Choroid plexus epithelial cell (primary cell): ENCODE data around the gene GLS.

Experiments used
- DNase-seq: peaks from one replicate; pipeline ENCODE4 v3.0.0-alpha.2; 2010; ENCODE audit warnings: low read depth
- H3K4me3 ChIP-seq: 2 replicates; pipeline ENCODE4 v1.5.1; 2011; ENCODE audit warnings: low read depth, mild to moderate bottlenecking, control low read depth, low read length, moderate library complexity
- CTCF ChIP-seq: conservative IDR thresholded peaks from 2 replicates; pipeline ENCODE4 v1.5.1; 2011; ENCODE audit warnings: low read depth, mild to moderate bottlenecking, control low read depth, inconsistent platforms, low read length, moderate library complexity

GLS gene

DNA sequence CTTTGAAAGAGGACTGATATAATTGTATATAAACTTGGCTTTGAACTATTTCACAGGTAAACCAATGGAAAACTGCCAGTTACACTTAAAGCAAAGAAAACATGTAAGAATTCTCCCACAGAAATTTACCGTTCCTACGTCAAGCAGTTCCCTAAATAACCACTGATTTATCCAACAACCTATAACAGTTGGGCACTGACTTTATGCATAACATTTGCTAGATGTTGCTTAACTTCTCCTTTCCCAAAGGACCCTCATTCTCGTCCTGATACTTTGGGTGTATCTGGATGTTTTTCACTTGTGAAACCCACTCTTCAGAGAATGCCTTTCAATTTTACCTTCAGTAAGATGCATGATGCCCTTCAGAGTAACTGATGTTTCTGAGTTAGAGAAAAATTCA lies 89.5 kb downstream of the GLS start:
- DNase-seq: no peak
- H3K4me3 ChIP-seq: no peak overlapping the region
- TF ChIP-seq CTCF: no peak

DNA sequence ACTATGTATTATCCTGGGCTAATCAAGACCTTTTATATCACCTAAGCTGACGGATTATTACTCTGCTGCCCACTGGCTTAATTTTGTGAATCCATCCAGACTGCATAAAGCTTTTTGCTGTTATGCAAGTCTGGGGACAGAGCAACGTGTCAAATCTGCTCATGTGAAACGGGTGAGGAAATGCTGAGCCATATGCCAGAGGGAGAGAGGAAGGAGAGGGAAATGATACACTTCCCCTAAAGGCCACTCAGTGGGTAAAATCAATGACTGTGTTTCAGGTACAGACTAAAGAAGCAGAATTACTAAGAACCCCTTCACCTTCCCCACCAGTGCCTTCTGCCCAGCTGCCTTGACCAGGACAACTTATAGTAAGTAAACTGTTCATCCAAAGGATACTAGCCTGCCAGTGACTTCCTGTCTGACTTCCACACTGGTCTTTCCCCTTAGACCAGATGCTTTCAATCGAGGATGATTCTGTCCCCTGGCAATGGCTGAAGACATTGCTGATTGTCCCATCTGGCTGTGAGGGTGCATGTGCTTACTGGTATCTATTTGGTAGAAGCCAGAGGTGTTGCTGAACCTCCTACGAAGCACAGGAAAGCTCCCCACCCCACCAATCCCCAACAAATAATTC lies 90.4 kb downstream of the GLS start:
- H3K4me3 ChIP-seq: no peak overlapping the region
- DNase-seq: no peak
- no peak for TF ChIP-seq CTCF

GRCh38 chr2:190972213-190972612 lies 91.6 kb downstream of the GLS start:
- DNase-seq: no peak
- no peak overlapping the region for H3K4me3 ChIP-seq
- no peak for TF ChIP-seq CTCF

DNA sequence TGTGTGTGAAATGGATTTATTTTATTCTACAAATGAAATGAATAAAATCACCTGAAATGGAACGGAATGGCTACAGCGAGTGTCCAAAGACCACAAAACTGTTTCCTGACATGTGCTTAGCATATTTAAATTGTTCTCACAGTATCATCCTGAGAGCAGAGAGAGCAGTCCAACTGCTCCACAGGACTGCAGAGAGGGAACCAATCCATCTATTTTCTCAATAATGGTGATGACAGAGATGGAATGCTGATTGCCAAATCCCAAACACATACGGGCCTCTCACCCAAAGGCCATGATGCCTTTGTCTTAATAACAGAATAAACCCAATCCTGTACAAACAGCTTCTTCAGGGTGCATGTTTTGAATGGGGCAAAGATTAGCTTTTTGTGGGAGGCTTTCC lies 92.2 kb downstream of the GLS start:
- DNase-seq: peak; percentile 75
- TF ChIP-seq CTCF: no peak
- no peak overlapping the region for H3K4me3 ChIP-seq

- DNase-seq: no peak
- TF ChIP-seq CTCF: no peak
- H3K4me3 ChIP-seq: no peak overlapping the region
These were observed 92.6 kb downstream of the GLS start for GRCh38 chr2:190973262-190973661.

- no peak overlapping the region for H3K4me3 ChIP-seq
- TF ChIP-seq CTCF: no peak
- no peak for DNase-seq
These were observed 93.4 kb downstream of the GLS start for GRCh38 chr2:190973726-190974628.
